NCI-H345 treated with DMSO at 0.1 percent for 48 hours (cell line): ENCODE results near the gene CCDC187.

Experiments
- DNase-seq: peaks from one replicate; lab custom pipeline; 2025; ENCODE audit not compliant: unreplicated experiment; lab: John Stamatoyannopoulos, UW

CCDC187 gene

DNA sequence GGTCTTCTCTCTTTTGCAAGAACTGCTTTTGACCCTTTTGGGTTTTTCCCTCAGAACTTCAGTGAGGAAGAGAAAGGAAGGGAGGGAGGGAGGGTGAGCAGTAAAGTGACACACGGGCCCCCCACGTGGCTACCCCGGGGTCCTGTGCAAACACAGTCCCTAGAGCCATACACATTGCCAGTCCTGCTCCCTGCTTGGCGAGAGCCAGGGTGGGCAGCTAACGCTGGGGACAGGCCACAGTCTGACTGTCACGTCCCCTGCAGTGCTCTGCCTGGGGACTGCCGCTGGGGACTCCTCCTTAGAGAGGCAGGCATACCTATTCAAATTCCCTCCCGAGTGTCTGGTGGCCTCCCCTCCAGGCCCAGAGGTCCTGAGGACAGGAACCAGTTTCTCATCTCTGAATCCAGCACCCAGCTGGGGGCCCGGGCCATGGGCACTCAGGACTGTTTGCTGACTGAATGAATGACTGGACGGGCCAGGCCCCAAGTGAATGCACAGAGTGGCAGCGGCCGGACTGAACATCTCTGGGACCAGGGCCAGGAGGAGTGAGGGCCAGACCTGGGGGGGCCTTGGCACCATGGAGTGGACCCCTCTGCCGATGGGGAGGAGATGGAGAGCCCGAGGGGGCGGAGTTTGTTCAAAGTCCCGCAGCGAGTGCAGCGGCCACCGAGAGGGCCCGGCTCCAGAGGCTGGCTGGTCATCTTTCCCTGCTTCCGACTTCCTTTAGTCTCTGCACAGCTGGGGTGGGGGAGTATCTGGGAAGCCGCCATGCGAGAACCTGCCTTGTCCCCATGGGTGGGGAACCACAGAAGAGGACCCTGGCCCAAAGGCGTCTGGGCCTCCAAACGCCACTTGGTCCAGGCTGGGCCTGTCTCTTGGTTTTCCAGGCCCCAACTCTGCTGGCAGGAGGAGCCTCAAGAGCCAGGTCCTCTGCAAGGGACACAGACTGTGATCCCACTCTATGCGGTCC lies 5.8 kb downstream of the CCDC187 start:
- no peak for DNase-seq

DNA sequence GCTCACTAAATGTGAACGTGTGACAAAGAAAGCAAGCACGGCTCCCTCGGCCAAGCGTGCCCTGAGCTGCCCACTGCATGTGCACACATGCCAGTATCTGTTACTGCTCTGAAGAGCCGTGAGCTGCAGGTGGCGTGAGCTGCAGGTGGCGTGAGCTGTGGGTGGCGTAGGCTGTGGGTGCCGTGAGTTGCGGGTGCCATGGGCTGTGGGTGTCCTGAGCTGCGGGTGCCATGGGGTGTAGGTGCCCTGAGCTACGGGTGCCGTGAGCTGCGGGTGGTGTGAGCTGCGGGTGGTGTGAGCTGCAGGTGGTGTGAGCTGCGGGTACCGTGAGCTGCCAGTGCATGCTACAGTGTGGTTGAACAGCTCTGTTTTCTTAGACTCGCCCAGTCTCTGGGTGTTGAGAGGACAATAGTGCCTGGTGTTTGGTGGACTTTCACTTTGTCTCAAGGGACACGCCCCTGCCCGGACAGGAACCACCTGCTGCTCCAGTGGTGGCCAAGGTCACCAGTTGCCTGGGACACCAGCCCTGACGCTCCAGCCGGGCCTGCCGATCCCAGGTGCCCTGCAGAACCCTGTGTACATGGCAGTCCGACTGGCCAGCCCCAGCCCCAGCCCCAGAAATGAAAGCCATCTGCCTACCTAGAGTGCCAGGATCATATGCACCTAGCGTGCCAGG lies 6.7 kb downstream of the CCDC187 start:
- DNase-seq, result peak; percentile 73

DNA sequence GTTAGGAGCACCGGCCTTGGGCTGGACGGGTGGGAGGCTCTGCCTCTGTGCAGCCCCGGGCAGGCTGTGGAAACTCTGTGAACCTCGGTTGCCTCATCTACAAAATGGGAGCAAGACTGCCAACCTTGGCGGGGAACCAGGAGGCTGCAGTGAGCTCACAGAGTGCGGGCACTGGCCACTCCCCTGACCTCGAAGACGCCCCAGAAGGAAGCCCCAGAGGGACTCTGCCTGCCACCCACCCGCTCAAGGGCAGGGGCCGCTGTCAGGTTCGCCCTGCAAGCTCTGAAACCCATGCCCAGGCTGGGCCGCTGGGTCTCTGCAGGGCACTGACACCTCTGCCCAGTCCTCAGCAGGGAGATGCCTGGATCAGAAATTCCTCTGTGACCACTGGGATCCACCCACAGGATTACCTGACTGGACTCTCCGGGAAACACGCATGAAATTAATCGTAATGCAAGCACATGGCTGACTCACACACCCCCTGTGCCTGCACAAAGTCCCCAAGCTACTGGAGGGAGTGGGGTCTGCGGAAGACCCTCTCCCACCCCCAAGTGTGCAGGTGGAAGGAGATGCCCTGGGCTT lies 7.4 kb downstream of the CCDC187 start:
- DNase-seq, result no peak

DNA sequence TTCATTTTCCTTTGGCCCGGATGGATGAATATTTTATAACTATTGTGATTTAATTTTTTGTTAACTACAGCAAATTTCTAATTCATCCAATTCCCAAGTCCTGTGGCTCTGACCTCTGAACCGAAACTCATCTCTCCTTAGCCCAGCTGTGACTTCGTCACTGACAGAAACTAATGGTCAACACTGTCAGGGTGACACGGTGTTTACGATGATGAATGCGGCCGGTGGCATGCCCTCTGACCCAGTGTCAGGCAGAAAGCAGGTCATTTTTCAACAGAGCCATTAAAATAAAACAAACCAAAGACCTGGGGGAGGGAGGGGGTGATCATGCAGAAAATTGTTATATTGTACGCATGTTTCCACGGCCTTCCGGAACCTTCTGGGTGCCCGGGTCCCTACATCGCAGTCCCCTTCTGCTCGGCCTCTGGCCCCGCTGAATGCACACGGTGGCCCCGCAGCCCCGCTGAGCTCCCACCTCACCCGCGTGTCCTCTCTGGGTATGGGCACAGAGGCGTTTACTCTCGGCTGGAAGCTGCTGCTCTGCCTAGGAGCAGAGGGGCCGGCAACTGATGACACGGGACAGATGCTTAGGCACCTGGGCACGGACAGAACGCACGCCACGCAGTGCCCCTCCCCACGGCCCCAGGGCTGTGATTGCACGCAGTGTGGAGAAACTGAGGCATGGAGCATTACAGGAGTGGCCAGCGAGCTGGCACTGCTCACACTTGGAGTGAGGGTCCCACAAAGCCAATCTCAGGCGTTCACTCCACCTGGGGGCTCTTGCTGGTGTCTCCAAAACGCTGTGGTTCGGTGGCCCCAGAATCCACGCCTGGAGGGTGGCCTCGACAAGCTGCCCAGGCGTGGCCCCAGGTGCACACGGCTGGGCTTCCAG lies 8.1 kb downstream of the CCDC187 start:
- DNase-seq, result no peak

DNA sequence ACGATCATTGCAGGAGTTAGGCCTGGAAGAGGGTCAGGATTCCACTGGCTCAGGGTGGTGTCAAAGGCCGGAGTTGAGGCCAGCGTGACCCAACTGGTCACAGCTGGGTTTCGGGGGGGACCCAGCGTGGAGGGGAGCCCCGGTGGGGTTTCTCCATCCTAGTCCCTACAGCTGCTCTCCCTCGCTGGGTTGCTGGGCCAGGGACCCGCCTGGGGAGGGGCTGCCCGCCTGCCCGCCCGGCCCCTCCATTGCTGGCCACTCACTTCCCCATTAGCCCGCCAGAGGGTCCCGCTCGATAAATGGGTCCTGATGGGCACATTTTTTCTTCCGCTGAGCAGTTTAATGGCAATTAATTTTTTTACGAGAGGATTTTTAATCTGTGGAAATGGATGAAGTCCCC lies 8.8 kb downstream of the CCDC187 start:
- DNase-seq, result no peak

DNA sequence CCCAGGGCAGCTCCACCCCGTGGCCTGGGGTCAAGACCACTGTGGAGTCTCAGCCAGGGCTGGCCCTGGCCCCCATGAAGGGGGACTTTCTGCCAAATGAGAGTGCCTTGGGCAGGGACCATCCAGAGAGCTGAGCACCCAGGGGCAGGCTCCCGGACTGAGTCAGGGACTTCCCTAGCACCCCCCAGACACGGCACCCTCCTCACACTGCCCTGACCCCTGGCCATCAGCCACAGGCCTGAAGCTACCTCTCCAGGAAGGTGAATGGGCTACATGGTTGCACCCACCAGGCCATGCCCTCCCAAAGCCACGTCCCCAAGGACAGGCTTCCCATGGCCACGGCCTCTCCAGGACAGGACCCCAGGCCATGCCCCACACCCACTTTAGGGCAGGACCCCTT lies 9.5 kb downstream of the CCDC187 start:
- no peak for DNase-seq

DNA sequence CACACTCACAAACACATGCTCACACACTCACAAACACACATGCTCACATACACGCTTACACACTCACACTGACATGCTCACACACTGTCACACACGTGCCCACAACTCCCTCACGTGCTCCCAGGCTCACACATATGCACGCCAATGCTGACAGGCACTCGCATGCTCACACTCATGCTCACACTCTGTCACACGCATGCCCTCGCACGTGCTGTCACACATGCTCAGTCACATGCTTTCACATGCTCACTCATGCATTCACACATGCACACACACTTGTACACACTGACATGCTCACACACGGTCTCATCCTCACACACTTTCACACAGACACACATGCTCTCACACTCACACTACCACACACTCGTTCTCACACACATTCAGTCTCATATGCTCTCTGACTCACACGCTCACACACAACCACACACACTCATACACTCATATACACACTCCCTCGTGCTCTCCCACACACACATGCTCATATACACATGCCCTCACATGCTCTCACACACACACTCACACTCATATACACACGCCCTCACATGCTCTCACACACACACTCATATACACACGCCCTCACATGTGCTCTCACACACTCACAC lies 10.3 kb downstream of the CCDC187 start:
- DNase-seq, result no peak

DNA sequence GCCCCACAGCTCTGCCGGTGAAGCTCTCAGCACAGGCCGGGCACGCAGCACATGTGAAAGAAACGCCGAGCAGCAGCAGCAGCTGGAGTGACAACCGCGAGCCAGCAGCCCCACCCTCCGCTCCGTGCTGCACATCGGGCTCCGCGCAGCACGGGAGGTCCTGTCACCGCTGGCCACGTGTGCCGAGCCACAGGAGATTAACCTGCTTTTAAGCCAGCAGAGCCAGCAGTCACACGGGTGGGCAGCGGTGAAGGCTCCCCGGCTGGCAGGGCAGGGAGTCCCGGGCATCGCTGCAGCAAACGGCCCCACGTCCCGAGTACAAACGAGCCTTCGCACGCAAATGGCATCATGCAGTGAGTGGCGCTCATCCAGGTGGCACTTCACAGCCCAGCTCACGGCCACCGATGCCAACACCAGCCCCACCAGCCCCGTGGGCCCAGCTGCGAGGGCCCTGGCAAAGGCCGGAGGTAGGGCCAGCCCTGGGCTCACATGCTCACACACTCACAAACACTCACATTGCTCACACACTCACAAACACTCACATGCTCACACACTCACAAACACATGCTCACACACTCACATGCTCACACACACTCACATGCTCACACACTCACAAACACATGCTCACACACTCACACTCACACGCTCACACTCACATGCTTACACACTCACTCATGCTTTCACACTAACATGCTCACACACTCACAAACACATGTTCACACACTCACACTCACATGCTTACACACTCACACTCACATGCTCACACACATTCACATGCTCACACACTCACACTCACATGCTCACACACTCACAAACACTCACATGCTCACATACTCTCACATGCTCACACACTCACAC lies 11.1 kb downstream of the CCDC187 start:
- no peak for DNase-seq

DNA sequence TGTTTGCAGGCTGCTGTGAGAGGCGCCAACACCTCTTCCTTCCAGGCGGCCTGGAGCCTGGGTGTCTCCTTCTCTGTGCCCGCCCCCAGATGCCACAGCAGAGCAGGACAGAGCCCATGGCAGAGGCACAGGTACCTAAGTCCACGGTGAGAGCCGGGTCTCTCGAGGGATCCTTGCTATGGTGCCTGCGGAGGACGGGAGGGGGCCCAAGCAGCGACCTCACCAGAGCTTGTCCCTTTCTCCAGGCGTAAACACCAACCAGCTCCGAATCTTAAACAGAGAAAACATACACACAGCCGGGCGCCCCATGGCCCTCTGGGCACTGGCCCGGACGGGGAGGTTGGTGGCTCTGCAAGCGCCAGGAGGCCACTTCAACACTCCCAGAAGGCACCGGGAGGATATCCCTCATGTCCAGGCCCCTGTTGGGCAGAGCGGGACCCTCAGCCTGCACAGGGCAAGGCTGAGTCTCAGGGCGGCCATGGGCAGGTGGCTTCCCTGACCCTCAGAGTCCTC lies 11.8 kb downstream of the CCDC187 start:
- no peak for DNase-seq

DNA sequence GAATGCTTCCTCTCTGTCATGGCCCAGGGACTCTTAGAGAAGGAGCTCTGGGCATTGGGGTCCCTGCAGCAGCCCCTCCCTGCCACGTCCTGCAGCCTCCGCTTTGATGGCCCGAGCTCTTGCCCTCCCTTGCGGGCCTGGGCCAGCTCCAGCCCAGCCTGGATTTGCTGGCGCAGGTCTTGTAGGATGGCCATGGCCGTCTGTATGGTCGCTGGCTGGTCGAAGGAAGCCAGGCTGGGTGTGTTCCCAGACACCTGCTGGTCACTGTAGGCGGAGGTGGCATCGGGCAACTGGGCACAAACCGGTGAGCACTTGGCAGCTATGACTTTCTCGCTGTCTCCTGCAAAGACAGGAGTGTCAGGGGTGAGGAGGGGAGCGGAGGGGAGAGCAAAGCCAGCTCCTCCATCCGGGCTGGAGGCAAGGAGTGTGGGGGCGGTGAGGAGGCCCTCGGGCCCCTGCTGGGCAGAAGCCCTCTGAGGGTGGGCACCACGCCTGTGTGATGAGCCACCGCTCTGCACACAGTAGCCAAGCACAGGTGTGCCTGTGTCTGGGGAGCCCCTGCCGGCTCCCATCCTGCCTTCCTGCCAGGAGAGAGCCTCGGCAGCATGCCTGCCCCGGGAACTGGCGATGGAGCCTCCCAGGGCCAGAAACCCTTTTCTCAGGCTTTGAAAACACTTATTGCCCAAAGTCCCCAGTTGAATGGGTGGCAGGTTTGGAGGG lies 12.4 kb downstream of the CCDC187 start:
- no peak for DNase-seq

DNA sequence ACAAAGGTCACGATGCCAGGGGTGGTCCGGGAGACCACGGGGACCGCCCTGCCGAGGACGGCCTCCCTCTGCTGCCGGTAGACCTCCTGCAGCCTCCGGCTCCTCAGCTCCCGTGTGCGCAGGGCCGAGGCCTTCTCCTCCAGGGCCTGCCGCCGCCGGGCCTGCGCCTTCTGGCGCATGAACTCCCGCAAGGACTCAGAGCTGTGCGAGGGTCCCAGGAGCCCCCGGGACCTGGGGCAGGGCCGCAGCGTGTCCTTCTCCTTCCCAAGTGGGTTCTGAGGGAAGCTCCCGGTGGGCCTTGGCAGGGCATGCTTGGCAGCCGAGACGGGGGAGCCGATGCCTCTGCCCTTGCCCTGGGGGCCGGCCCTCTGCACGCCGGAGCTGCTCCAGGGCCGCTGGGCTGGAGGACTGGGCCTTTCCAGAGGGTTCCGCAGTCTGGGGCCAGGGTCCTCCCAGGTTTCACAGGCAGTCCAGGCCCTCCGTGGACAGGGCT lies 13.3 kb downstream of the CCDC187 start:
- DNase-seq, result no peak

DNA sequence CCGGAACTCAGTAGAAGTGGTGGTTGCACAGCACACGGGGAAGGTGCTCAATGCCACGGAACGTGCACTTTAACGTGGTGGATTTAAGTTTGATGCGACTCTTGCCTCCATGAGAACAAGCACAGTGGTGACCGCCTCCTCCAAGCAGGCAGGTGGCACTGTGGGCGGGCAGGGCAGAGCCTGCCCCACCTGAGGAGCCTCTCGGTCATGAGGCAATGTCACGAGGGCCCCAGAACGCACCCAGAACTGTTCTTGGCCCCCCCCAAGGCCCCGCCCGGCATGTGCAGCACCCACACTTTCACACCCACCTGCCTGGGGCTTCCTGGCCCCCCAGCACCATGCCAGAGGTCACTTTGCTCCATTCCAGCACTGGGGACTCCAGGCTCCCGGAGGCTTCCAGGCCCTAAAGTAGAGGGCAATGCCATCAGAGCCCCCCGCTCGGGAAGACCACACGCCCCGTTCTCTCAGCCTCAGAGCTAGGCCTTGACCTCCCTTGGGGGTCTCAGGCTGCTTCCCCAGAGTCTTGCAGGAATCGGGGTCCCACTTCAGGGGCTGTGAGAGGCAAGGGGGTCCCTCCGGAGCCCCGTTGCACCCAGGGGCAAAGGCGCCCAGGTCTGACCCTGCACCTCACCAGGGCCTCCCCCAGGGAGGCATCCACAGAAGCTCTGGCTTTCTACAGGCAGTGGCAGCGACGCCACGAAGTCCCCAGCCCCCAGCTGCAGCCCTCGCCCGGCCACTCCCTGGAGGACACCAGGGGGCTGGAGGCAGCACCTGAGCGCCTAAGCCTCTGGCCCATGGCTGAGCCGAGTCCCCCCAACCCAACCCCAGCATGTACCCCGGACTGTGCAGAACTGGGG lies 14.0 kb downstream of the CCDC187 start:
- DNase-seq, result no peak

DNA sequence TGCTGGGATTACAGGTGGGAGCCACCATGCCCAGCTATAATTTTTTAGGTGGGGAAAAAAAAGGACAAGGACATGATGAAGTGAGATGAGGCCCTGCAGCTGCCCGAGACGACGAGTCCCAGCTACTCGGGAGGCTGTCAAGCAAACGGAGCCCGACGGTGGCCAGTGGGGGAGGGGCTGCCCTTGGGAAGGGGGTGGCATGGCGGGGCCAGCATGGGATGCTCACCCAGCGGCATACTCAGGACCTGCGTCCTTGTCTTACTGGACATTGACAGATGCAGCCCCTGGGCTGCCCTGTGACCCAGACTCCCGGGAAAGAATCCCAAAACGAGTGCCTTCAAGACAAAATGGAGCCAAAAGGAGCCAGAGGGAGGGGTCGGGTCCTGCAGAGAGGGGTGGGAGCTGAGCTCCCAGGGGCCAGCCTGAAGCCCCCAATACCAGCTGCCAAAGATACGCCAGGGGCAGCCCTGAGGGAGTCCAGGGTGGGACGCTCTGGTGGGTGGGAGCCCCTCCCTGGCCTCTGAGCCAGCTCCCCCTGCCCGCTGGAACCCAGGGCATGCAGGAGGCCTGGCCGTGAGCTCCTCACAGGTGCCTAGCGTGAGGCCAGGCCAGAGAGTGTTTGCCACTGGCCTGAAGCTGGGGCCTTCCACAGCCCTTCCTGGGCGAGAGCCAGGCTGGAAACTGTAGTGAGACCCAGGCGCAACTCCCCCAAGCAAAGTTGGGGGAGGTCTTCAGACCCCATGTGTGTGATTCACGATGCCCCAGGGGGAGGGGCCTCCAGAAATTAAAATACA lies 15.7 kb downstream of the CCDC187 start:
- DNase-seq, result no peak

DNA sequence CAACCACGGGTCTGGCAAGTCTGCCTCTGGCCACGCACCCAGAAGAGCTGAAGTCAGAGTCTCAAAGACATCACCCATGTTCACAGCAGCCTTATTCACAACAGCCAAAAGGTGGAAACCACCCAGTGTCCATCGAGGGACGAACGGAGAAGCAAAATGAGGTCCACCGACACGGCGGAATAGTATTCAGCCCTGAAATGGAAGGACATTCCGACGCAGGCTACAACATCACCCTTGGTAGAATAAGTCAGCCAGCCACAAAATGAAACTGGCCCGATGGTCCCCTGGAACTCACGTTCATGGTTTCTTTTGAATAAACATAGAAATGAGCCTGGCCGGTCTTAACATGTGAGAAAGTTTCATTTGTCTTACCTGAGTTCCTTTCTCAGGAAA lies 16.9 kb downstream of the CCDC187 start:
- no peak for DNase-seq

DNA sequence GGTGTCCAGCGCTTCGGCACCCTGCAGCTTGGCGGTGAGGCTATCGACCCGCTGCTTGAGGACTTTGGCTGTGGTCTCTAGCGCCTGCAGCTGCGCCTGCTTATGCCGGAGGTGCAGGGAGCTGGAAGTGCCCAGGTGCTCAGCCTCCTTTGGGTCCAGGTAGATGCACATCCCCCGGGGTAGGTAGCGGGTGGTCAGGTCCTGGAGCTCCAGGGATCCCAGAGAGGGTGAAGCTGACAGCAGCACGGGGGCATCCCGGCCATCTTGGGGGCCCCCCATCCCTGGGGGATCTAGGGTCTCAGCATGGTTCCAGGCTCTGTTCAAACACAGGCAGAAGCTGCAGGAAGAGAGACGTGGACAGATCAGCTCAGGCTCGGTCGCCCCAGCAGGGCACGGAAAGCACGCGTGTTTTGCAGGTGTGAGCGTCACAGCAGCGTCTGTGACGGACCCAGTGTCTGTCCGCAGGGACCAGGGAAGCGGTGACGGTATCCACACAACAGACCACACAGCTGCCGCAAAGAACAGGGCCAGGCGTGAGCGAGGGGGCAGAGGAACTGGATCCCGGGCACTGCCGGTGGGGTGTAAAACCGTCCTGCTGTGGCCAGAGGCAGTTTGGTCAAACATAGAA lies 17.4 kb downstream of the CCDC187 start:
- no peak for DNase-seq
